GM19193 (cell line): Measurements from ENCODE around the gene SGSM2.
A peak's percentile ranks its signal among the peaks of the same experiment; 100 is the strongest.

ENCODE experiments used
- POLR2A ChIP-seq: IDR thresholded peaks from 4 replicates; pipeline ENCODE4 v1.6.1; 2011; ENCODE audit not compliant: insufficient read depth, insufficient read length; ENCODE audit errors: extremely low read depth

The SGSM2 gene

GRCh38 chr17:2331303-2331702 lies 6.0 kb upstream of the SGSM2 start:
- no peak for TF ChIP-seq POLR2A

- TF ChIP-seq POLR2A, result no peak
Measured at GRCh38 chr17:2335726-2336214, 1.5 kb upstream of the SGSM2 start.

- peak; percentile 86 for TF ChIP-seq POLR2A
Measured at GRCh38 chr17:2336215-2336851, 968 bp upstream of the SGSM2 start, which contains the start of gene TSR1. TSS of gene TSR1 (minus strand) at chr17:2336457. CDS start at chr17:2336427, 30 bp downstream.

GRCh38 chr17:2337544-2338314 lies 428 bp downstream of the SGSM2 start:
- TF ChIP-seq POLR2A, result no peak

- TF ChIP-seq POLR2A, result no peak
Measured at GRCh38 chr17:2338315-2338657, 985 bp downstream of the SGSM2 start.

- no peak for TF ChIP-seq POLR2A
Measured at GRCh38 chr17:2343421-2343820, 6.1 kb downstream of the SGSM2 start.

GRCh38 chr17:2344528-2344927 lies 7.2 kb downstream of the SGSM2 start:
- TF ChIP-seq POLR2A, result no peak

GRCh38 chr17:2346475-2346874 lies 9.2 kb downstream of the SGSM2 start:
- no peak for TF ChIP-seq POLR2A

- TF ChIP-seq POLR2A, result no peak
Measured at GRCh38 chr17:2347805-2348685, 10.7 kb downstream of the SGSM2 start.

- TF ChIP-seq POLR2A, result no peak
Measured at GRCh38 chr17:2351269-2351668, 14.0 kb downstream of the SGSM2 start.

GRCh38 chr17:2354311-2354710 lies 17.0 kb downstream of the SGSM2 start:
- no peak for TF ChIP-seq POLR2A

GRCh38 chr17:2357237-2357636 lies 19.9 kb downstream of the SGSM2 start:
- TF ChIP-seq POLR2A, result no peak

GRCh38 chr17:2357931-2358434 lies 20.7 kb downstream of the SGSM2 start:
- no peak for TF ChIP-seq POLR2A

- no peak for TF ChIP-seq POLR2A
Measured at GRCh38 chr17:2361010-2361760, 23.9 kb downstream of the SGSM2 start.
